Measurements from ENCODE around the gene GRIN2C.

GRIN2C gene

GRCh38 chr17:74856112-74856511 is 3.6 kb downstream of the GRIN2C start:
- Histone ChIP-seq H3K9me3 (ENCODE audit: low read length) (peaks cover 2% of the 10 kb centered on the region), H3K4me1 (ENCODE audit: insufficient read depth, low read length) (peaks cover 6% of the 10 kb centered on the region), H3K4me3 (ENCODE audit: low read length) (no peak overlapping the region), H3K27me3 (ENCODE audit: insufficient read depth, low read length) (peaks cover 83% of the 10 kb centered on the region), H2AFZ (ENCODE audit: low read depth, low read length) (no peak overlapping the region), H3K36me3 (ENCODE audit: insufficient read depth, low read length) (no peaks in the 10 kb centered on the region)

GRCh38 chr17:74855323-74855722 is 4.4 kb downstream of the GRIN2C start:
- peaks cover 5% of the 10 kb centered on the region for H3K4me1 ChIP-seq (ENCODE audit: insufficient read depth, low read length)
- H2AFZ ChIP-seq (ENCODE audit: low read depth, low read length): no peak overlapping the region
- H3K27me3 ChIP-seq (ENCODE audit: insufficient read depth, low read length): peaks cover 83% of the 10 kb centered on the region
- peaks cover 2% of the 10 kb centered on the region for H3K9me3 ChIP-seq (ENCODE audit: low read length)
- no peak overlapping the region for H3K4me3 ChIP-seq (ENCODE audit: low read length)
- H3K36me3 ChIP-seq (ENCODE audit: insufficient read depth, low read length): no peaks in the 10 kb centered on the region

GRCh38 chr17:74854792-74855191 is 4.9 kb downstream of the GRIN2C start:
- peaks cover 80% of the 10 kb centered on the region for H3K27me3 ChIP-seq (ENCODE audit: insufficient read depth, low read length)
- peaks cover 2% of the 10 kb centered on the region for H3K9me3 ChIP-seq (ENCODE audit: low read length)
- H2AFZ ChIP-seq (ENCODE audit: low read depth, low read length): no peak overlapping the region
- H3K36me3 ChIP-seq (ENCODE audit: insufficient read depth, low read length): no peaks in the 10 kb centered on the region
- H3K4me1 ChIP-seq (ENCODE audit: insufficient read depth, low read length): peaks cover 5% of the 10 kb centered on the region
- H3K4me3 ChIP-seq (ENCODE audit: low read length): no peak overlapping the region

GRCh38 chr17:74853669-74854068 is 6.0 kb downstream of the GRIN2C start:
- no peak overlapping the region for H2AFZ ChIP-seq (ENCODE audit: low read depth, low read length)
- H3K9me3 ChIP-seq (ENCODE audit: low read length): peaks cover 2% of the 10 kb centered on the region
- no peaks in the 10 kb centered on the region for H3K36me3 ChIP-seq (ENCODE audit: insufficient read depth, low read length)
- H3K27me3 ChIP-seq (ENCODE audit: insufficient read depth, low read length): peaks cover 72% of the 10 kb centered on the region
- H3K4me1 ChIP-seq (ENCODE audit: insufficient read depth, low read length): peaks cover 5% of the 10 kb centered on the region
- no peak overlapping the region for H3K4me3 ChIP-seq (ENCODE audit: low read length)

- Histone ChIP-seq H3K27me3 (ENCODE audit: insufficient read depth, low read length) (peaks cover 69% of the 10 kb centered on the region), H3K4me1 (ENCODE audit: insufficient read depth, low read length) (peaks cover 5% of the 10 kb centered on the region), H3K9me3 (ENCODE audit: low read length) (peaks cover 2% of the 10 kb centered on the region), H2AFZ (ENCODE audit: low read depth, low read length) (no peak overlapping the region), H3K4me3 (ENCODE audit: low read length) (peak overlapping the region; percentile 36), H3K36me3 (ENCODE audit: insufficient read depth, low read length) (no peaks in the 10 kb centered on the region)
These were observed 6.7 kb downstream of the GRIN2C start for GRCh38 chr17:74853048-74853397.

- Histone ChIP-seq H3K36me3 (ENCODE audit: insufficient read depth, low read length) (no peaks in the 10 kb centered on the region), H3K4me1 (ENCODE audit: insufficient read depth, low read length) (peaks cover 5% of the 10 kb centered on the region), H3K4me3 (ENCODE audit: low read length) (peak overlapping the region; percentile 36), H3K27me3 (ENCODE audit: insufficient read depth, low read length) (peaks cover 65% of the 10 kb centered on the region), H3K9me3 (ENCODE audit: low read length) (peaks cover 2% of the 10 kb centered on the region), H2AFZ (ENCODE audit: low read depth, low read length) (no peak overlapping the region)
These were observed 7.2 kb downstream of the GRIN2C start for GRCh38 chr17:74852237-74853047.

GRCh38 chr17:74851612-74852236 is 8.0 kb downstream of the GRIN2C start:
- Histone ChIP-seq H3K9me3 (ENCODE audit: low read length) (peaks cover 2% of the 10 kb centered on the region), H3K36me3 (ENCODE audit: insufficient read depth, low read length) (no peaks in the 10 kb centered on the region), H3K27me3 (ENCODE audit: insufficient read depth, low read length) (peaks cover 57% of the 10 kb centered on the region)

GRCh38 chr17:74850914-74851313 is 8.8 kb downstream of the GRIN2C start:
- Histone ChIP-seq H3K27me3 (ENCODE audit: insufficient read depth, low read length) (peaks cover 53% of the 10 kb centered on the region), H3K4me3 (ENCODE audit: low read length) (no peak overlapping the region)

More at GRCh38 chr17:74851612-74852236, 8.0 kb downstream of the GRIN2C start:
- Histone ChIP-seq H3K4me3 (ENCODE audit: low read length) (no peak overlapping the region), H3K4me1 (ENCODE audit: insufficient read depth, low read length) (peaks cover 5% of the 10 kb centered on the region), H2AFZ (ENCODE audit: low read depth, low read length) (no peak overlapping the region)

GRCh38 chr17:74850310-74850709 is 9.4 kb downstream of the GRIN2C start:
- Histone ChIP-seq H2AFZ (ENCODE audit: low read depth, low read length) (no peak overlapping the region), H3K9me3 (ENCODE audit: low read length) (peaks cover 2% of the 10 kb centered on the region), H3K27me3 (ENCODE audit: insufficient read depth, low read length) (peaks cover 48% of the 10 kb centered on the region), H3K4me1 (ENCODE audit: insufficient read depth, low read length) (peaks cover 5% of the 10 kb centered on the region), H3K36me3 (ENCODE audit: insufficient read depth, low read length) (no peaks in the 10 kb centered on the region), H3K4me3 (ENCODE audit: low read length) (no peak overlapping the region)

More at GRCh38 chr17:74850914-74851313, 8.8 kb downstream of the GRIN2C start:
- no peaks in the 10 kb centered on the region for H3K36me3 ChIP-seq (ENCODE audit: insufficient read depth, low read length)
- H3K4me1 ChIP-seq (ENCODE audit: insufficient read depth, low read length): peaks cover 5% of the 10 kb centered on the region
- H2AFZ ChIP-seq (ENCODE audit: low read depth, low read length): no peak overlapping the region
- H3K9me3 ChIP-seq (ENCODE audit: low read length): peaks cover 2% of the 10 kb centered on the region

- Histone ChIP-seq H3K4me1 (ENCODE audit: insufficient read depth, low read length) (peaks cover 5% of the 10 kb centered on the region), H3K9me3 (ENCODE audit: low read length) (peaks cover 2% of the 10 kb centered on the region), H2AFZ (ENCODE audit: low read depth, low read length) (no peak overlapping the region), H3K27me3 (ENCODE audit: insufficient read depth, low read length) (peaks cover 34% of the 10 kb centered on the region), H3K4me3 (ENCODE audit: low read length) (no peak overlapping the region), H3K36me3 (ENCODE audit: insufficient read depth, low read length) (no peaks in the 10 kb centered on the region)
These were observed 10.9 kb downstream of the GRIN2C start for GRCh38 chr17:74848656-74849399.

- Histone ChIP-seq H3K4me3 (ENCODE audit: low read length) (no peak overlapping the region), H3K9me3 (ENCODE audit: low read length) (no peaks in the 10 kb centered on the region), H3K27me3 (ENCODE audit: insufficient read depth, low read length) (peaks cover 14% of the 10 kb centered on the region), H2AFZ (ENCODE audit: low read depth, low read length) (no peak overlapping the region), H3K36me3 (ENCODE audit: insufficient read depth, low read length) (no peaks in the 10 kb centered on the region), H3K4me1 (ENCODE audit: insufficient read depth, low read length) (no peaks in the 10 kb centered on the region)
These were observed 13.1 kb downstream of the GRIN2C start for GRCh38 chr17:74846621-74847020.

GRCh38 chr17:74843352-74843627 is 16.4 kb downstream of the GRIN2C start:
- Histone ChIP-seq H3K27me3 (ENCODE audit: insufficient read depth, low read length) (no peaks in the 10 kb centered on the region), H2AFZ (ENCODE audit: low read depth, low read length) (no peak overlapping the region), H3K9me3 (ENCODE audit: low read length) (no peaks in the 10 kb centered on the region), H3K36me3 (ENCODE audit: insufficient read depth, low read length) (no peaks in the 10 kb centered on the region), H3K4me3 (ENCODE audit: low read length) (no peak overlapping the region), H3K4me1 (ENCODE audit: insufficient read depth, low read length) (peaks cover 16% of the 10 kb centered on the region)

- Histone ChIP-seq H3K4me3 (ENCODE audit: low read length) (no peak overlapping the region), H3K9me3 (ENCODE audit: low read length) (no peaks in the 10 kb centered on the region), H3K27me3 (ENCODE audit: insufficient read depth, low read length) (no peaks in the 10 kb centered on the region), H3K36me3 (ENCODE audit: insufficient read depth, low read length) (no peaks in the 10 kb centered on the region), H2AFZ (ENCODE audit: low read depth, low read length) (no peak overlapping the region), H3K4me1 (ENCODE audit: insufficient read depth, low read length) (peaks cover 16% of the 10 kb centered on the region)
These were observed 16.9 kb downstream of the GRIN2C start for GRCh38 chr17:74842599-74843351.

All from neuron (in vitro differentiated cells).